NOMO-1 treated with DMSO at 0.1 percent for 48 hours (cell line): ENCODE results near the gene PNP.
"Not testable (repeated sequence)": the region's sequence is repeated elsewhere in the genome, so short reads cannot be mapped to it uniquely, and the experiment has no call there.

Source experiments
- DNase-seq: peaks from one replicate; lab custom pipeline; 2025; ENCODE audit not compliant: unreplicated experiment; lab: John Stamatoyannopoulos, UW

The PNP gene

DNA sequence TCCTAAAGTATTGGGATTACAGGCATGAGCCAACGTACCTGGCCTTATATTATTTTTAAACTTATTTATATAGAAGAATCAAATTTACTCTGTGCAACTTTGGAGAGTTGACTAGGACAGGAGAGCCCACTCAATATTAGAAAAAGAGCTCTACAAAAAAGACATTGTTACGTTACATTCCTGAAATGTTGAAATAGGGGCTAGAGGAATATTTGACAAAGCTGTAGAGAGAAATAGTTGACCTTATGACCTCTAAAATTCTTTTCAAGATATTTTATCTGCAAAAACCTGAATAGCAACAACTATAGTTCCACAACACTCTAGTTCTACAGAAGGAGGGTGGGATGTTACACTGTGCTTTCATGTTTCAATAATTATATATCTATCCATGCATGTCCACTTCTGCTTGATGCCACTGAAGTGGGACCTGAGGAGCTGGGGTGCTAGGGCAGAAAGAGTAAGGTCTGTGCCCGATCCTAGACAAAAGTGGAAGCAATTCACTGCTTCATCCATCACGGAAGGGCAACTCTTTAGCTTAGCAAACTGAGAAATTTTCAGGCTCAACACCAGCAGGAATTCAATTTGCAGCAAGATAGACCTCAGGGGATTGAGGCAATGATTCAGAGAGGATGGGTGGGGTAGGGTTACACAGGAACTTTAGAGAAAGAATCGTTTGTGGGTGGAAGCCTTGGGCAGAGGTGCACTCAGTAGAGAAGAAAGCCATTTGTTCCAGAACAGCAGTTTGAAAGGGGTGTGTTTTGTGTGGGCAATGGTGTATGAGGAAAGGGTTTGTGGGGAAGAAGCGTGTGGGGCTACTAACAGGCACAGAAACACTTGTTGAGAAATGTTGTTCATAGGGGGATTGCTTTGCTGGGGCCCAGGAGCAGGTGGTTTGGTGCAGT lies 20.1 kb downstream of the PNP start:
- peak; percentile 69 for DNase-seq

DNA sequence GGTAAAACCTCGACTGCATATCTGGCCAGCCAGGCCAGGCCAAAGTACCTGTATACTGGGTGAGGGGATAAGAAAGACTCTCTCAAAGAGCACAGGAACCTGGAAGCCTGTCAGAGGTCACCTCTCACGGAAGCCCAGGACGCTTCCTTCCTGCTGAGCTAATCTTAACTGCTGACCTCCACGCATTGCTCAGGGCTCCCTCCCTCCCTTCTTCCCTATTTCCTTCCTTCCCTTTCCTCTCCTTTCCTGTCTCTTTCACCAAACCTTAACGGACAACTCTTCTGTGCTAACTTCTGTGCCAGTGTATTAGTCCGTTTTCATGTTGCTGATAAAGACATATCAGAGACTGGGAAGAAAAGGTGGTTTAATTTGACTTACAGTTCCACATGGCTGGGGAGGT lies 21.4 kb downstream of the PNP start:
- DNase-seq = no peak

DNA sequence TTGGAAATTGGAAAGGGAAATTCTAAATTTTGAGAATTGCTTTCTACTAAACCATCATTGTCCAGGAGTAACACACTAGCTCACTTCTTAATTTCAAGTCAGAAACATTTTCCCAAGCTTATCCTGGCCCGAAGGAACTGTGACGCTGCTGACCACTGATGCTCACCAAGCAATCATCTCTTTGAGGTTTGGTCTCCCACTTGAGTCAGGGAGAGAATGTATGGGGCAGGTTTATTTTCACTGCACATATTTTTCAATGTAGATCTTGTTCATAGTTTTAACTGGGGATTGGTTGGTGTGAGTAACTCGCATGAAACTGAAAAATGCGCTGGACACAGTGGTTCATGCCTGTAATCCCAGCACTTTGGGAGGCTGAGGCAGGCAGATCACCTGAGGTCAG lies 23.3 kb downstream of the PNP start:
- DNase-seq = no peak

DNA sequence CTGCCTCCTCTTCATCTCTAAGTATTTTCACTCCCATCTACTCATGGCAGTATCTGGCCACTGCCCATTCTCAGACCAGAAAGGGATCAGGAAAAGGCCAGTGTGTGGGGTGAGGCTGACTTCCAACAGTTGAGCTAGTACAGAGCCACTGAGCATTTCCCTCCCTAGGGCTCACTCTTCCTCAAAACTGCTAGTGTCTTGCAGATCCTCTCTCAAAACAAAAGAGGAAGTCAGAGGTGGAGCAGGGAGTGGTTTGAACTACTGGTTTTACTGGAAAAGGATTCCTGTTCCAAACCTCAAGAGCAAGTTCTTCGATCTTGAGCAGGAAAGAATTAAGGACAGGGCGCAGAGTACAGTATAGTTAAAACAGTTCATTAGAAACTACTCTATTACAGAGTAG lies 24.4 kb downstream of the PNP start:
- DNase-seq = peak; percentile 78

DNA sequence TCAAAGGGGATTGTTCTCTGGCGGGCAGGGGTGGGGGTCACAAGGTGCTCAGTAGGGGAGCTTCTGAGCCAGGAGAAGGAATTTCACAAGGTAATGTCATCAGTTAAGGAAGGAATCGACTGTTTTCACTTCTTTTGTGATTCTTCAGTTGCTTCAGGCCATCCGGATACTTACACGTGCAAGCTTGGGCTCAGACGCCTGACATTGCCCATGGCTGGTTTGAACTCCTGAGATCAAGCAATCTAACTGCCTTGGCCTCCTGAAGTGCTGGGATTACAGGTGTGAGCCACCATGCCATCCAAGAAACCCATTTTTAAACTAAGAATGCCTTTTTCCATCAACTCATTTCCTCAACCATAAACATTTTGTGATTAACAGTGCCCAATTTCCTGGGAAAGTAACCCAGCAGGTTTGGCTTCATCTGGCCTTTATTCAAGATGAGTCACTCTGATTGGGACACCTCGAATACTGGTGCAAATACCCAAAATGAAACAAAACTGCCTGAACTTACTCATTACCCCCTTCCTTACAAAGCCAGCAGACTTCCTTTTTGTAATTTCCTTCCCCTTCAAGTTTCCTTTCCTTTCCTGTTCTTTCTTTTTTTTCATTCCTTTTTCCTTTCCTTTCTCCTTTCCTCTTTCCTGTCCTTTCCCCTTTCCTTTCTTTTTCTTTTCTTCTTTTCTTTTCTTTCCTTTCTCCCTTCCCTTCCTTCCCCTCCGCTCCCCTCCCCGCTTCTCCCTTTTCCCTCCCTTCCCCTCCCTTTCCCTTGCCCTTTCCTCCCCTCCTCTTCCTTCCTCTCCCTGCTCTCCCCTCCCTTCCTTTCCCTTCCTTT lies 25.9 kb downstream of the PNP start:
- DNase-seq = peak; percentile 50

DNA sequence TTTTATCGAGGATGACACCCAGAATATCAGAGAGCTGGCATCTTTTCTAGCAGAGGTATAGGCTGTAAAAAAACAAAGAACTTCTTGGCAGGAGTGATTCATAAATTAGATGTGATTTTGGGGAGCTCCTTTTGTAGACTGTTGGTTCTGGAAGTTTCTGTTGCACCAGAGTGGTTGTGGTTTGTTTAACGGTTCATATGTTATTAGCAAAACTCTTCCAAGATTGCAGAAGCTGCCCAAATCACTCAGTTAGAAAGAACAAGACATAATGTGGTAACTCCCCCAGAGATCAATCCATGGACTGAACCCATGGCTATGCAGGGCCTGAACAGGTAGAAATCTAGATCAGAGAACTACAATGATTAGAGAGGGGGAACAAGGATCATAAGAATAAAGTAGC lies 29.4 kb downstream of the PNP start:
- peak; percentile 63 for DNase-seq

DNA sequence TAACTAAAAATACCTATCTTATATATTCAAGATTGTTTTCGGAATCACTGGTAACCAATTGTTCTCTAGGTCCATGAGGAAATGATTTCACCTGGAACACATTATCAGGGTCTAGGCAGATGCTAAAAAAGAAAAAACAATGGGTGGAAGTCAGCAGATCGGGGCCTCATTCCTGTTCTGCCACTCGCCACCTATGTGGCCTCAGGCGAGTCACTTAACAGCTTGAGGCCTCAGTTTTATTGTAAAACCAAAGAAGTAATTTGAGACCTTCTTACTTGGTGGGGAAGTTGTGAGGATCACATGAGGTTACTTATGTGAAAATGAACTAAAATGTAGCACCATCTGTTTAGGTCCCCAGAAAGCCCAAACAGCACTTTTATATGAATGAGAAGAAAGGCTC lies 29.9 kb downstream of the PNP start:
- peak; percentile 15 for DNase-seq

DNA sequence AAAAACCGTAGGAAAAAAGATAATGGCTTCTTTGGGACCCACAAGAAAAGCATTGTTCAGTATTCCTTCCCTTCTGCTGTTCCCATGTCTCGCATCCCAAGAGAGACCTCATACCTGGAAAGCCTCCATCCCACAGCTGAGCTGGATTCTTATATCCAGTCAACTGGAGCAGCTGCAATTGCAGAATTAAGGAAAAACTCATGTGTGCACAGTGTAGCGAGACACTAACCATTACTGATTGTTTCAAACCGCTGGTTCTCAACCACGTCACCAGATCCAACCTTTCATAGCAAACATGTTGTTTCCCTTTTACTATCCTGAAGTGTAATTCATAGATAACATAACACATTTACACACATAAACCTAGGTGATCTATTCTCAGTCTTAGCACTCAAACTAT lies 30.7 kb downstream of the PNP start:
- DNase-seq = no peak

DNA sequence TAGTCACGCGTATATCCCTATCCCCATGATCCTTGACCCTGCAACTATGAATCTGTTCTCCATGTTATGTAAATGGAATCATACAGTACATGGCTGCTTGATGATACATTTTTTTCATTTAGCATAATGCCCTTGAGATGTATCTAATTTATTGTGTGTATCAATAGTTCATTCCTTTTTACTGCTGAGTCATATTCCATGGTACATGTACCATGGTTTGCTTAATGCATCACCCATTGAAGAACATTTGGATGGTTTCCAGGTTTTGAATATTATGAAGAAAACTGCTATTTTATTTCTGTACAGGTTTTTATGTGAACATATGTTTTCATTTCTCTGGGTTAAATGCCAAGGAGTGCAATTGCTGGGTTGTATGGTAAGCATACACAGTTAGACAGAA lies 32.1 kb downstream of the PNP start:
- DNase-seq = no peak

DNA sequence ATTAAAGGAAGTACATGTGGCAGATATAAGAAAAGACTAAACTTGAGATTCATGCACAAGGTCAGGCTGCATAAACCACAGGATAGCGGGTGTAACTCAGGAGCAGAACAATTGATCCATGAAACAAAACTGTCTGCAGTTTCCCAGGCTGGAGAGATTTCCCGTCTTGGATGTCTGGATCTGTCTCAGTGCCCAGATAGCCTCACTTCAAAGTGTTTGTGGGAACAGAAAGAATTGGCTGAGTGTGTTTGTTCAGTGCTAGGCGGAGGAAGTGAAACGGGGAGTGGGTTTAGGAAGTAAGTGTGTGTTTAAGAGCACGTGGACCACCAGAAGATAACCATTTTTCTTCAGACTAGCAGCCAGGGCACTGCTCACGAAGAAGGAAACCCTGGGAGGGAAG lies 34.7 kb downstream of the PNP start:
- peak; percentile 26 for DNase-seq

DNA sequence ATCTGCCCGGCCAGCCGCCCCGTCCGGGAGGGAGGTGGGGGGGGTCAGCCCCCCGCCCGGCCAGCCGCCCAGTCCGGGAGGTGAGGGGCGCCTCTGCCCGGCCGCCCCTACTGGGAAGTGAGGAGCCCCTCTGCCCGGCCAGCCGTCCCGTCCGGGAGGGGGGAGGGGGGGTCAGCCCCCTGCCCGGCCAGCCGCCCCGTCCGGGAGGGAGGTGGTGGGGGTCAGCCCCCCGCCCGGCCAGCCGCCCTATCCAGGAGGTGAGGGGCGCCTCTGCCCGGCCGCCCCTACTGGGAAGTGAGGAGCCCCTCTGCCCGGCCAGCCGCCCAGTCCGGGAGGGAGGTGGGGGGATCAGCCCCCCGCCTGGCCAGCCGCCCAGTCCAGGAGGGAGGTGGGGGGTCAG lies 37.1 kb downstream of the PNP start:
- not testable (repeated sequence) for DNase-seq

DNA sequence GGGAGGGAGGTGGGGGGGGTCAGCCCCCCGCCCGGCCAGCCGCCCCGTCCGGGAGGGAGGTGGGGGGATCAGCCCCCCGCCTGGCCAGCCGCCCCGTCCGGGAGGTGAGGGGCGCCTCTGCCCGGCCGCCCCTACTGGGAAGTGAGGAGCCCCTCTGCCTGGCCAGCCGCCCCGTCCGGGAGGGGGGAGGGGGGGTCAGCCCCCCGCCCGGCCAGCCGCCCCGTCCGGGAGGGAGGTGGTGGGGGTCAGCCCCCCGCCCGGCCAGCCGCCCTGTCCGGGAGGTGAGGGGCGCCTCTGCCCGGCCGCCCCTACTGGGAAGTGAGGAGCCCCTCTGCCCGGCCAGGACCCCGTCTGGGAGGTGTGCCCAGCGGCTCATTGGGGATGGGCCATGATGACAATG lies 37.5 kb downstream of the PNP start:
- not testable (repeated sequence) for DNase-seq

DNA sequence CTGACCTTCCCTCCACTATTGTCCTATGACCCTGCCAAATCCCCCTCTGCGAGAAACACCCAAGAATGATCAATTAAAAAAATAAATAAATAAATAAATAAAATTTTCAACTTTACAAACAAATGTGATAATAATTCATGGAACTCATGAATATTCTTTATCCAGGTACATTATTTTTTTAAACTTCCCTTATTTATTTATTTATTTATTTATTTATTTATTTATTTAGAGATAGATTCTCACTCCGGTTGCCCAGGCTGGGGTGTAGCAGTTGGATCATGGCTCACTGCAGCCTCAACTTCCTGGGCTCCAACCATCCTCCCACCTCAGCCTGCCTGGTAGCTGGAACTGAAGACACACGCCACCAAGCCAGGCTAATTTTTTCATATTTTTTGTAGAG lies 38.3 kb downstream of the PNP start:
- DNase-seq = not testable (repeated sequence)

DNA sequence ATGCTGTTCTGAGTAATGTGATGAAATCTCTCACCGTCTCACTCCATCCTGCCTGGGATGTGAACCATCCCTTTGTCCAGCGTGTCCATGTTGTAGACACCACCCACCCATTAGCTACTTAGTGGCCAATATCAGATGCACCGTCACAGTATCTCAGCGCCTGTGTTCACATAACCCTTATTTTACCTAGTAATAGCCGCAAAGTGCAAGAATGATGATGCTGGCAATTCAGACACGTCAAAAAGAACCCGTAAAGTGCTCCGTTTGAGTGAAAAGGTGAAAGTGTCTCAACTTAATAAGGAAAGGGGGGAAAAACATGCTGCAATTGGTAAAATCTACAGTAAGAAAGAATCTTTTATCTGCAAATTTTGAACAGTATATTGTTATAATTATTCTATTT lies 39.2 kb downstream of the PNP start:
- DNase-seq = no peak

DNA sequence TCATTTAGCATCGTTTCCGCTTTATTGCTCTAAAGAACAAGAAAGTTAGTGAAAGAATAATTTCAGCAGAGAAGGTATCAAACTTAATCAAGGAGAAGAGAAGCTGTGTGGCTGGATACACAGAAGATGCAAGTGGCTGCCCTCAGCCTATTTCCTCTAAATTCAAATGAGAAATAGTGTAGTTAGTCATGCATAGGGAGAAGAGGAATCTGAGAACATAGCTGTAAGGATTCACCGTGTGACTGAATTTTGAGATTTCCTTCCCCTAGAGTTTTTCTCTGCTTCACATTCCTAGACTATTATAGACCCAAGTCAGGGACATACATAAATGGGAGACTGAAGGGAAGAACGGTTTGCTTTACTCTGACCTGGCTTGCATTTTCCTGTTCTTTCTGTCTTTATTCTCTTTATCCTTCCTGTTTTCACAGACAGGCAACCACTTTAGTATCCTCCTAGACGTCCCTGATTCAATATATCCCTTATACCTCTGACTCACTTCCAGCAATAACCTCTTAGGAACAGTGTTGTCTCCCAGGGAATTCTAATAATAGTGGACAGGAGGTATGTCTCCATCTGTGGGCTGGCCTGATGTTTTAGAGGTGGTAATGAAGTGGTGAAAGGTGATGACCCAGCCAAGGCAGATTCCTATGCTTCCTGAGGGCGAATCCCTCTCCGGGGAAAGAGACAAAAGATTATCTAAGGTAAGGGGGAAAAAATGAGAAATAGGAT lies 43.1 kb downstream of the PNP start:
- no peak for DNase-seq

DNA sequence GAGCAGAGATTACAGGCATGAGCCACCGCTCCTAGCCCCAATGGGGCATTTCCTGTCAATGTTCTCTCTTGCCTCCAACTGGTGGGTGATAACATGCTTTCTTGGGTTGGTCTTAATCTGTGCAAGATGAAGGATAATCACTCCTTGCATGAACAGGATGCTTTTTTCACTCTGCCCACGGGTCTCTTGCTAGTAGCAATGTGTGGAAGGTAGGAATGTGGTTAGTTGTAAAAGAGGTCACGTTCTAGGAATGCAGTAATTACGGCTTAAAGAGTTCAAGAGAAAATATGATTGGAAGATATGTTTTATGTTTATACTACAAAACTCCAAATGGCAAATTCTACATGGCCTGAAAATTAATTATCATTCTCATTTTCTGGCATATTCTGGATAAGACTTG lies 46.6 kb downstream of the PNP start:
- no peak for DNase-seq

DNA sequence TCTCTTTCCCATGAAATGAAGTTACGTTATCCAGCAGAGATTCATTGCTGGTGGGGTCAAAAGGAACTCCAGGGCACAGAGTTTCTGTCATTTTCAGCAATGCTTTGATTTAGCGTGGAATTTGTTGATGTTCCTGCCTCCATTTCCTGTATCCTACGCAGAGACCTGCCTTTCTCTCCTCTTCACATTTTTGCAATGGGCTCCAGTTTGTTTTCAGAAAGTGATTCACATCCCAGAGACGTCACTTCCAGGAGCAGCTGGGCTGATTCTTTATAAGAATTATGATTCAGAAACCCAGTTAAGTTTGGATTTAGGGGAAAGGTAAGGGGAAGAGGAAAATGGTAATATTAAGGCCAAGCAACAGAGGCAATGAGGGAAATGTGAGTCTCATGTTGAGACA lies 47.7 kb downstream of the PNP start:
- DNase-seq = no peak

DNA sequence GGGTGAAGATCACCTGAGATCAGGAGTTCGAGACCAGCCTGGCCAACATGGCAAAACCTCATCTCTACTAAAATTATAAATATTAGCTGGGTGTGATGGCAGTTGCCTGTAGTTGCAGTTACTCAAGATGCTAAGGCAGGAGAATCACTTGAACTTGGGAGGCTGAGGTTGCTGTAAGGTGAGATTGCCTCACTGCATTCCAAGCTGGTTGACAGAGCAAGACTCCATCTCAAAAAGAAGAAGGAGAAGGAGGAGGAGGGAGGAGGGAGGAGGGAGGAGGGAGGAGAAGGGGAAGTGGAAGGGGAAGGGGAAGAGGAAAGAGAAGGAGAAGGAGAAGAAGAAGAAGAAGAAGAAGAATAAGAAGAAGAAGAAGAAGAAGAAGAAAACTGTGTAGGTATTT lies 53.1 kb downstream of the PNP start:
- DNase-seq = no peak

DNA sequence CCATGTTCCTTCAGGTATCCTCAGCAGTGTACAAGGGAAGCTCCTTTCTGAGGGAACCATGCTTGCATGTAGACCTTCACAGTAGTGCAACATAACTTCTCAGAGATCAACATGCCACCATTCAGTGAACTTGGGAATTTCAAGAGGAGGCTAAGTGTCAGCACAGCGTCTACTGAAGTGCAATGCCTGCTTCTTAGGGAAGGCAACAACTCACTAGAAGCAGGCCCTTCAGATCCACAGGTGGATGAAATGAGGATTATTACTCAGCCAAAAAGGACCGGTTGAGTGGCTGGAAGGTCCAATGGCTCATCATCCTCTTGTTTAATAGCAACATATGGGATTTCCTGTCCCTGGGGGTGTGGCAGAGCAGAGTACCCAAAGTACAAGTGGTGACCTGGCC lies 54.8 kb downstream of the PNP start:
- no peak for DNase-seq
